Measurements from ENCODE around the gene TBC1D20. TPM values are rescaled to one million over a fixed set of nuclear protein-coding genes. Genes with fewer than 3 reads are reported as not detected.
A peak's percentile ranks its signal among the peaks of the same experiment; 100 is the strongest.

TBC1D20 gene
- total RNA-seq, 1 experiment from 2014 or later, result 24.2 TPM

- ChIA-PET CTCF (no interaction called here), POLR2A (ENCODE audit: unreplicated experiment) (no interaction called here)
- BruUV-seq (replicated peaks), result no TSS peak
- peaks cover 55% of the 10 kb centered on the region for H3K79me2 ChIP-seq (ENCODE audit: low read length)
- H3K9ac ChIP-seq (ENCODE audit: low read length), result no peak overlapping the region
- no peak overlapping the region for H2AFZ ChIP-seq (ENCODE audit: low read length)
- intact Hi-C loops (cut with micrococcal nuclease), result no loop called here
- DNase-seq (no peak), ATAC-seq (no peak)
- no peak for TF ChIP-seq EZH2phosphoT487 (IDR thresholded peaks at IDR 0.05; ENCODE audit: borderline replicate concordance, low read length)
- TF ChIP-seq CTCF (conservative IDR thresholded peaks at IDR 0.05; ENCODE audit: low read depth, low read length), result no peak
- no peak for TF ChIP-seq EZH2 (IDR thresholded peaks at IDR 0.05; ENCODE audit: low read length, unreplicated experiment)
- H4K20me1 ChIP-seq (ENCODE audit: low read length), result no peaks in the 10 kb centered on the region
- H3K27ac ChIP-seq (ENCODE audit: low read length), result no peak overlapping the region
- H3K9me3 ChIP-seq (ENCODE audit: low read length), result no peaks in the 10 kb centered on the region
- H3K4me3 ChIP-seq (ENCODE audit: low read length), result no peak overlapping the region
- peaks cover 14% of the 10 kb centered on the region for H3K4me1 ChIP-seq (ENCODE audit: insufficient read depth, low read length)
- H3F3A ChIP-seq (ENCODE audit: low read length, unreplicated experiment), result no peaks in the 10 kb centered on the region
- H3K4me2 ChIP-seq (ENCODE audit: low read length), result no peak overlapping the region
- H3K27me3 ChIP-seq (ENCODE audit: low read length), result no peaks in the 10 kb centered on the region
- H3K36me3 ChIP-seq (ENCODE audit: low read depth, low read length), result peaks cover 22% of the 10 kb centered on the region
- no peaks in the 10 kb centered on the region for H3K9me2 ChIP-seq (replicated peaks; ENCODE audit: low read length)
Measured at GRCh38 chr20:414161-414560, 48.2 kb downstream of the TBC1D20 start.

GRCh38 chr20:412081-412480, 50.3 kb downstream of the TBC1D20 start:
- POLR2A ChIA-PET (ENCODE audit: unreplicated experiment), result interaction anchor here (1.0 kb wide), 1 partner anchor 64 kb away, joined by 5 read pairs; no protein-coding TSS in a partner anchor
- Histone ChIP-seq H3K36me3 (ENCODE audit: low read depth, low read length) (peaks cover 22% of the 10 kb centered on the region), H3K9me2 (replicated peaks; ENCODE audit: low read length) (no peaks in the 10 kb centered on the region), H3K27me3 (ENCODE audit: low read length) (no peaks in the 10 kb centered on the region), H3K4me3 (ENCODE audit: low read length) (no peak overlapping the region), H2AFZ (ENCODE audit: low read length) (no peak overlapping the region), H3K4me2 (ENCODE audit: low read length) (no peak overlapping the region), H3K79me2 (ENCODE audit: low read length) (peaks cover 66% of the 10 kb centered on the region), H3F3A (ENCODE audit: low read length, unreplicated experiment) (no peaks in the 10 kb centered on the region), H3K4me1 (ENCODE audit: insufficient read depth, low read length) (peaks cover 23% of the 10 kb centered on the region), H3K27ac (ENCODE audit: low read length) (no peak overlapping the region), H3K9me3 (ENCODE audit: low read length) (no peaks in the 10 kb centered on the region), H3K9ac (ENCODE audit: low read length) (no peak overlapping the region), H4K20me1 (ENCODE audit: low read length) (no peaks in the 10 kb centered on the region)
- no TSS peak for BruUV-seq (replicated peaks)
- TF ChIP-seq CTCF (conservative IDR thresholded peaks at IDR 0.05; ENCODE audit: low read depth, low read length), result no peak
- TF ChIP-seq EZH2phosphoT487 (IDR thresholded peaks at IDR 0.05; ENCODE audit: borderline replicate concordance, low read length), result no peak
- no peak for TF ChIP-seq EZH2 (IDR thresholded peaks at IDR 0.05; ENCODE audit: low read length, unreplicated experiment)
- intact Hi-C loops (cut with micrococcal nuclease), result no loop called here
- DNase-seq (no peak), ATAC-seq (no peak)
- CTCF ChIA-PET, result no interaction called here

- H3K27me3 ChIP-seq (ENCODE audit: low read length), result no peaks in the 10 kb centered on the region
- no peak overlapping the region for H2AFZ ChIP-seq (ENCODE audit: low read length)
- ATAC-seq (no peak), DNase-seq (no peak)
- peaks cover 66% of the 10 kb centered on the region for H3K79me2 ChIP-seq (ENCODE audit: low read length)
- CTCF ChIA-PET, result interaction anchor here (0.5 to 1.0 kb wide), 2 partner anchors 47 kb away, joined by 3 read pairs; no protein-coding TSS in a partner anchor
- no peaks in the 10 kb centered on the region for H3K9me3 ChIP-seq (ENCODE audit: low read length)
- TSS peak; percentile 33 for BruUV-seq (replicated peaks)
- H3K36me3 ChIP-seq (ENCODE audit: low read depth, low read length), result peaks cover 19% of the 10 kb centered on the region
- no peaks in the 10 kb centered on the region for H4K20me1 ChIP-seq (ENCODE audit: low read length)
- H3F3A ChIP-seq (ENCODE audit: low read length, unreplicated experiment), result no peaks in the 10 kb centered on the region
- H3K9me2 ChIP-seq (replicated peaks; ENCODE audit: low read length), result no peaks in the 10 kb centered on the region
- intact Hi-C loops (cut with micrococcal nuclease), result no loop called here
- TF ChIP-seq EZH2 (IDR thresholded peaks at IDR 0.05; ENCODE audit: low read length, unreplicated experiment), result no peak
- no peak for TF ChIP-seq EZH2phosphoT487 (IDR thresholded peaks at IDR 0.05; ENCODE audit: borderline replicate concordance, low read length)
- no peak for TF ChIP-seq CTCF (conservative IDR thresholded peaks at IDR 0.05; ENCODE audit: low read depth, low read length)
- POLR2A ChIA-PET (ENCODE audit: unreplicated experiment), result no interaction called here
- H3K4me1 ChIP-seq (ENCODE audit: insufficient read depth, low read length), result peaks cover 28% of the 10 kb centered on the region
- H3K4me3 ChIP-seq (ENCODE audit: low read length), result peak overlapping the region; percentile 99
- H3K4me2 ChIP-seq (ENCODE audit: low read length), result peak overlapping the region; percentile 90
- peak overlapping the region; percentile 84; the same call in 1 of the 2 replicates for H3K27ac ChIP-seq (ENCODE audit: low read length)
- peak overlapping the region; percentile 98 for H3K9ac ChIP-seq (ENCODE audit: low read length)
Measured at GRCh38 chr20:409697-410559, 52.4 kb downstream of the TBC1D20 start.
